Nephron (organoid): ENCODE data around the gene FNDC3B.

Experiments
- H3K27ac Mint-ChIP-seq, 3 experiments: 2 replicates each; pipeline ENCODE4 v1.8.0; 2020; ENCODE audit warnings: mixed read lengths in 3 of 3, mild to moderate bottlenecking in 2 of 3, moderate library complexity in 1 of 3
- H3K27me3 Mint-ChIP-seq: 2 replicates; pipeline ENCODE4 v1.8.0; 2021; ENCODE audit warnings: low read depth, mild to moderate bottlenecking, moderate library complexity, mixed read lengths
- H3K36me3 Mint-ChIP-seq: 2 replicates; pipeline ENCODE4 v1.8.0; 2020; ENCODE audit warnings: low read depth, mixed read lengths
- H3K4me1 Mint-ChIP-seq: 2 replicates; pipeline ENCODE4 v1.8.0; 2020; ENCODE audit warnings: mixed read lengths
- H3K4me3 Mint-ChIP-seq, 3 experiments: 2 replicates each; pipeline ENCODE4 v1.8.0; 2020; ENCODE audit warnings: mild to moderate bottlenecking in 3 of 3, mixed read lengths in 3 of 3, moderate library complexity in 2 of 3
- H3K9me3 Mint-ChIP-seq: 2 replicates; pipeline ENCODE4 v1.8.0; 2020; ENCODE audit warnings: mixed read lengths
- TF ChIP-seq, protein P1 (sequence below), 3 experiments: fragments of 200-600 bp; sonication (generic); IDR thresholded peaks; one replicate each; pipeline ENCODE4 v1.5.0; 2021; ENCODE audit warnings: antibody characterized with exemption in 3 of 3; ENCODE audit not compliant: unreplicated experiment in 3 of 3

The FNDC3B gene

DNA sequence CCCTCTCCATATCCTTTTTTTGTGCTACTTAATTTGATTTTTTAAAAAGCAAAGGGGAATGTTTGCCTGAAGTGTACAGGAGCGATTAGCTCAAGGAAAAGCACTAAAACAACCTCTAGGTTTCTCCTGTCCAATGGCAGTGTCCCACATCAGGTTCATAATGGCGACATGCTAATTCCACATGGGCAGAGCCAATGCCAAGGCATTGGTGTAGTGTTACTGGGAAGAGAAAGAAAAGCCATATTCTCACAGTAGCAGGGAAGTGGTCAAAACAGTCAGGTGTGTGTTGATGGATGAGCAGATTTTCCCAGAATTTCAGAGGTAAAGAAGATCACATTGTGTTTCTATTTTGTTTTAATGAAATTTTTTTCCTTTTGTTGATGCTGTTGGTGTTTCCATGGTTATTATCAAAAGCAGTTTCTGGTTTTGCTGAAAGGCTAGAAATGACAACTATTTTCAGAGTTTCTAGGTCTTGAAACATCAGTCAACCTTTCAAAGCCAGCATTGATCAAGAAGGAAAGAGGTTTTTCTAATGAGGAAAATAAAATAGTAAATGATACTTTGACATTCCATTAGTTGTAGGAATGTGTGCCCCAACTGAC, 65.2 kb downstream of the FNDC3B start:
- H3K27ac Mint-ChIP-seq, result peak overlapping the region; percentile 67 to 92 (median 88)
- H3K4me1 Mint-ChIP-seq, result peaks cover 87% of the 10 kb centered on the region
- H3K36me3 Mint-ChIP-seq, result peaks cover 9% of the 10 kb centered on the region
- H3K27me3 Mint-ChIP-seq, result no peaks in the 10 kb centered on the region
- TF ChIP-seq, protein P1, sequence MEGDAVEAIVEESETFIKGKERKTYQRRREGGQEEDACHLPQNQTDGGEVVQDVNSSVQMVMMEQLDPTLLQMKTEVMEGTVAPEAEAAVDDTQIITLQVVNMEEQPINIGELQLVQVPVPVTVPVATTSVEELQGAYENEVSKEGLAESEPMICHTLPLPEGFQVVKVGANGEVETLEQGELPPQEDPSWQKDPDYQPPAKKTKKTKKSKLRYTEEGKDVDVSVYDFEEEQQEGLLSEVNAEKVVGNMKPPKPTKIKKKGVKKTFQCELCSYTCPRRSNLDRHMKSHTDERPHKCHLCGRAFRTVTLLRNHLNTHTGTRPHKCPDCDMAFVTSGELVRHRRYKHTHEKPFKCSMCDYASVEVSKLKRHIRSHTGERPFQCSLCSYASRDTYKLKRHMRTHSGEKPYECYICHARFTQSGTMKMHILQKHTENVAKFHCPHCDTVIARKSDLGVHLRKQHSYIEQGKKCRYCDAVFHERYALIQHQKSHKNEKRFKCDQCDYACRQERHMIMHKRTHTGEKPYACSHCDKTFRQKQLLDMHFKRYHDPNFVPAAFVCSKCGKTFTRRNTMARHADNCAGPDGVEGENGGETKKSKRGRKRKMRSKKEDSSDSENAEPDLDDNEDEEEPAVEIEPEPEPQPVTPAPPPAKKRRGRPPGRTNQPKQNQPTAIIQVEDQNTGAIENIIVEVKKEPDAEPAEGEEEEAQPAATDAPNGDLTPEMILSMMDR (IDR thresholded peaks at IDR 0.05; ENCODE audit: unreplicated experiment in 3 of 3), result no peak
- H3K4me3 Mint-ChIP-seq, result peak overlapping the region; percentile 1 to 59 (median 26)
- no peaks in the 10 kb centered on the region for H3K9me3 Mint-ChIP-seq

DNA sequence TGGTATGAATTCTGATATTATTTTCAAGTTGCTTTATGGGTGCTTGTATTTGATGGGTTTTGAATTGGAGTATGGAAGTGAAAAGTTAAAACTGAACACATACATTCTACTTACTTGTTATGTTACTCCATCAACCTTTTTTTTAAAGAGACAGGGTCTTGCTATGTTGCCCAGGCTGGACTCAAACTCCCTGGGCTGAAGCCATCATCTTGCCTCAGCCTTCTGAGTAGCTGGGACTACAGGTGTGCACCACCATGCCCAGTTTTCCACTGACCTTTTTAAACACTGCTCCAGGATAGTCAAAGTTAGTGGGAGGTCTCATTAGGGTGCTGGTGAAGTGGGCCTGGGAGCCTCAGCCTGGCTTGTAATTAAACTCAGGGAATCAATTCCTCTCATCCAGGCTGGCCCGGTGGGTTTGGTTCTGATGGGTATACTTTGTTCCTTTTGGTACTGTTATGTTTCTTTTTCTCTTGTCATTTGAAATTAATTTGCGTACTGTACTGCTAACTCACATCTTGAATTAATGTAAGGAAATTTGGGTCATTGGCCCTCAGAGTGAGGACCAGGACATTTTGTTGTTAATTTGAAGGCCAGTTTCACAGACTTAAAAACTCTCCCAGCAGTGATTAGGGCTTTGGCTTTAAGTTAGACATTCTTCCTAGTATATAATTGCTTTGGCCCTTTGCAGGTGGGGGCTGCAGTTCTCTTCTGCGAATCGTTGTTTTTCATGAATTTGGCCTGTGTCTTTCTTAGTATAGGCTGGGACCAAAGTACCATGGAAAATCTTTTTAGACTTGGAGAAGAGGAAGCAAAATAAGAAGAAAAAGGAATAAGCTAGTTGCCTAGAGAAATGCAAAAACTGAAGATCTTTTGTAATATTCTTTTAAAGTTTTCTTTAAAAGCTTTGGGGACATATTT, 66.9 kb downstream of the FNDC3B start:
- Mint-ChIP-seq H3K4me3 (no peak overlapping the region), H3K36me3 (peaks cover 13% of the 10 kb centered on the region), H3K4me1 (peaks cover 78% of the 10 kb centered on the region), H3K9me3 (no peaks in the 10 kb centered on the region), H3K27ac (peak overlapping the region; percentile 66 to 92 (median 80)), H3K27me3 (no peaks in the 10 kb centered on the region)
- TF ChIP-seq, protein P1 (IDR thresholded peaks at IDR 0.05; ENCODE audit: unreplicated experiment in 3 of 3), result no peak

DNA sequence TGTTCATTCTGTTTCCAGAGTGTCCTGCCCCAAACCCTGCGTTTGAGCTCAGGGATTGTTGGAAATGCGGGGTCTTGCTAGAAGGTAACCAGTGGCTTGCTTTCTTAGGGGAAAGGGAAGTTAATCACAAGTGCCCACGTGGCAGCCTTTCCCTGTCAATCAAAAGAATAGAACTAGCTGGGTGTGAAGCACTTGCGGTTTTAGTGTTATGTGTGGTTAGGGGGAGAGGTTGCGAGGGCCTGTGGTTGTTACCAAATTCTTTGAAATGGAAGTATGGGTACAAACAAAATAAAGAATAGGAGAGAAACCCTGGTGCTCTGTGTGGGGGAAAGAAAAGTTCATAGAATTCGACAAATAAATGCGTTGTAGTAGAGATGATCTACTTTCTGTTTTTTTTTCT, 67.6 kb downstream of the FNDC3B start:
- H3K27me3 Mint-ChIP-seq, result no peaks in the 10 kb centered on the region
- no peak overlapping the region for H3K4me3 Mint-ChIP-seq
- H3K27ac Mint-ChIP-seq, result peak overlapping the region; percentile 48 to 92 (median 66)
- H3K36me3 Mint-ChIP-seq, result peaks cover 16% of the 10 kb centered on the region
- TF ChIP-seq, protein P1 (IDR thresholded peaks at IDR 0.05; ENCODE audit: unreplicated experiment in 3 of 3), result no peak
- H3K9me3 Mint-ChIP-seq, result no peaks in the 10 kb centered on the region
- H3K4me1 Mint-ChIP-seq, result peaks cover 71% of the 10 kb centered on the region

DNA sequence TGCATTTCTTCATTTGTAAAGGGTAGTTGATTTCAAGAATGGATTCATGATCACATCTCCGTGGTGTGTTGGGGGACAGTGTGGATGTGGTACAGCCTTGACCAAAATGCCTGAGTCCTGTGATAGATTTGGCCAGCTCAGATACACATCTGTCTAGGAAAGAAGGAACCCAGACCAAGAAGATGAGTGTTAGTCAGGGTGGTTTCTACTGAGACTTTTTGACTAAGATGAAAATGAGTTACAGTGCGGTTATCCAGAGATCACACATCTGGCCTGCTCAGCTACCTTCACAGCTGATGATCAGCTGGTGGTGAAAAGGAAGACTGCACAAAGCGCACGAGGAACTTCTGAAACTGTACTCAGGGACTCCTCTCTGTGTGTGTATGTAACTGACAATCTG, 68.0 kb downstream of the FNDC3B start:
- Mint-ChIP-seq H3K36me3 (peaks cover 19% of the 10 kb centered on the region), H3K27ac (peak overlapping the region in 2 of 3 experiments; percentile 48 to 92), H3K4me3 (no peak overlapping the region), H3K27me3 (no peaks in the 10 kb centered on the region), H3K4me1 (peaks cover 67% of the 10 kb centered on the region), H3K9me3 (no peaks in the 10 kb centered on the region)
- TF ChIP-seq, protein P1 (IDR thresholded peaks at IDR 0.05; ENCODE audit: unreplicated experiment in 3 of 3), result no peak

DNA sequence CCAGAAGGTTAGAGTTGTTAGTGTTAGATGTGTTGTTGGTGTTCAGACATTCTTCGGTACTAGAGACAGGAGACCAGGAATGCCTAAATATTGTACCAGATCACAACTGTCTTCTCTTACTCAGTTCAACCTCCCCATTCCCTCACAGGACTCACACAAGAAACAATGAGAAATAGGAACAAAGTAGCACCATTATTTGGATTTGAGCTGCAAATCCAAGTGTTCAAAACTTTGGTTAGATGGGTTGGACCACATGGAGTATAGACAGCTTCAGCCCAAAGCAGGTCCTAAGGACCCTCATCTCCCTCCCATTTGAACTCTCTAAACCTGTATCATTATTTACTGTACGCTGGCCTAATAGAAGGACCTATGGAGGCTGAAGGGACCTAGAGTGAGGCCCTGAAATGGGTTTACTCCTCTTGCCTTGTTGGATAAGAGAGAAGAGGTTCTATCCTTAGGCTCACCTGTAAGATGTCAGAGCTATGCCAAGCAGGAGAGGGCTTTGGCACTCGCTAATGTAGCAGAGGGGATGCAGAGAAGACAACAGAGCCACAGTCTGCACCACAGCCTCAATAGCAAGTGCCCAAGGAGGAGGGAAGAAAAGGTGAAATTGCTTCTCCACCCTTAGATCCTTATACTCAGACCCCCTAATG, 70.9 kb downstream of the FNDC3B start:
- Mint-ChIP-seq H3K4me3 (no peak overlapping the region), H3K9me3 (no peaks in the 10 kb centered on the region)

More for the DNA sequence above, 70.9 kb downstream of the FNDC3B start:
- H3K36me3 Mint-ChIP-seq, result peaks cover 36% of the 10 kb centered on the region
- peaks cover 50% of the 10 kb centered on the region for H3K4me1 Mint-ChIP-seq
- H3K27me3 Mint-ChIP-seq, result no peaks in the 10 kb centered on the region
- TF ChIP-seq, protein P1 (IDR thresholded peaks at IDR 0.05; ENCODE audit: unreplicated experiment in 3 of 3), result no peak
- H3K27ac Mint-ChIP-seq, result peak overlapping the region in 1 of 3 experiments; percentile 10
